SH-SY5Y (cell line): Measurements from ENCODE around the gene MIF.

Experiments
- GATA2 ChIP-seq: IDR thresholded peaks from 2 replicates; pipeline ENCODE4 v1.6.1; 2011; ENCODE audit warnings: mild to moderate bottlenecking, low read depth, low read length
- GATA3 ChIP-seq: IDR thresholded peaks from 2 replicates; pipeline ENCODE4 v1.6.1; 2011; ENCODE audit warnings: low read depth, mild to moderate bottlenecking, low read length, moderate library complexity

- TF ChIP-seq GATA2 = no peak
- TF ChIP-seq GATA3 = no peak
These were observed 18.4 kb upstream of the MIF start for GRCh38 chr22:23875801-23876200.
